Bladder microvascular endothelial cell (primary cell): ENCODE data around the gene RMDN3. TPM values are rescaled to one million over a fixed set of nuclear protein-coding genes. Genes with fewer than 3 reads are reported as not detected.

ENCODE experiments used
- total RNA-seq: library from RNA; depleted of rRNA; stranded (reverse); fragments of >200 nt; gene quantifications from 2 replicates; pipeline ENCODE4 v1.2.3, GENCODE V29; 2014

Gene RMDN3
- total RNA-seq: 24.1 and 36.4 TPM in 2 replicates

DNA sequence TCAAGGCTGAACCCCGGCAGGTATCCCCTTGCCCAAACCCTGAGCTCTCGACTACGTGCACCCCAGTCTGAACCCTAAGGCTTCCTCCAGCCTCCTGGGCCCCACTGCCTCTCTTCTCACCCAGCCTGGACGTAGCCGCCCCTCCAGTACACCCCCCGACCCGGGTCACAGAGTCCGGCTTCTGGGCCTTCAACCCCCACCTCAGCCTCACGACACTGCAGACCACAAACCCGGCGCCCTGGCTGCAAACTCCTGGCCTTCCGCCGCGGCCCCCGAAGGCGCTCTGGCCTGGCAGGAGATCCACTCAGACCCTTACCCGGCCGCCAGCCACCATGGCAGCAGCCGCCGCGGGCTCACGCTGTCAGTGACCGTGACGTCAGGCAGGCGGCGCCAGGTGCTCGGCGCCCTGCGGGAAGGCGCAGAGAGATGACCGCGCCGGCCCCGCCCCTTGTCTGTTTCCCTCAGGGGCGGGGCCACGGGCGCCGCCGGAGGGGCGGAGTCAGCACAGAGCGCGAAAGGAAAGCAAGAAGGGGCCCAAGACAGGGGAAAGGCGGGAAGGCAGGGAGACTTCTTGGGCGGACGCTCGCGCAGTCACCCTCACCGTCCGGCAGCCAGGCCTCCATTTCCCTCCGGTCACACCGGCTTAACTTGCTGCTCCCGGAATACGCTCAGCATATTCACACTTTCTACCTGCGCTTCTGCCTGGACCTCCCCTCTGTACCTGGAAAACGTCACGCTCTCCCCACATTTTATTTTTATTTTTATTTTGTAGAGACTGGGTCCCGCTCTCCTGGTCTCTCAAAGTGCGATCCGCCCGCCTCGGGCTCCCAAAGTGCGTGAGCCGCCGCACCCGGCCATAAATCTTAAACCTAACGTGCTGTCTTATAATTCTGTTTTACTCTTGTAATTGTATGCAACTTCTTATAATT lies at the start of gene RMDN3:
TSS of gene RMDN3 (minus strand) at position 372 of the 929 bp plus-strand sequence. CDS start 471 bp downstream, outside the sequence.

DNA sequence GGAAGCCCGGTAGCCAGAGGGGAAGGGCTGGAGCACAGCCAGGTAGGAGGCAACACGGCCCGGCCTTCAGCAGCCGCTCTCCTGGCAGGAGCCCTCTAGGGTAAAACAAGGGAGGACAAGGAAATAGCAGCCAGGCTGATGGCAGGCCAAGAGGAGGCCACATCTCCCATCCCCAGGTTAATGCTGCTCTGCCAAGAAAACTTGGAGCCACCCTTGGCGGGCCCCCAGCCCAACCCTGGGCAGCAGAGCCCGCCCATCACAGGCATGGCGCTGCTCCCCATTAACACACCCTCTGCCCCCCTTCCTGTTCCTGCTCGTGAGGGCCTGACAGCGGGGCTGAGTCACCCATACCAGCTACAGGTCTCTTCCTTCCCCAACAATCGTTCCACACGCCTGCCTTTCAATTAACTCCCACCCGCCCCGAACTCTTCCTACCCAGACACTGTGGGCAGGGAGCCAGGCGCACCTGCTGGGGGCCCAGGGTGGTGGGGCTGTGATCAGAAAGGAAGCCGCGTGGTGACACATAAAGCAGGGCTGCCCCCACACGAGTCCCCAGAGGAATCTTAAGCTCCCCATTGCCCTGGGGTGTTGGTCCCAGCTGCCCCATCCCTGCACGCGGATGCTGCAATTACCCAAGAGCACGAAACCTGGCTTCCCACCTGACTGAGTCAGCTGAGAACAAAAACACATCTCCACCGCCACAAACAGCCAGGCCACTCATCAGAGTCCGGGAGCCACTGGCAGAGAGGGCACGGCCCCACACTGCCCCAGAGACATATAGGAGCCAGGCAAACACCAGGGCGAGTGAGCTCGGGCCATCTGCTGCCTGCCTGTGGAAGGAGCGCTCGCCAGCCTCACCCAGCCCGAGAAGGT lies 14.5 kb upstream of the RMDN3 start, which contains the start of gene C15orf62:
TSS of gene C15orf62 (plus strand) at position 707 of the 873 bp plus-strand sequence. CDS start 516 bp downstream, outside the sequence.

DNA sequence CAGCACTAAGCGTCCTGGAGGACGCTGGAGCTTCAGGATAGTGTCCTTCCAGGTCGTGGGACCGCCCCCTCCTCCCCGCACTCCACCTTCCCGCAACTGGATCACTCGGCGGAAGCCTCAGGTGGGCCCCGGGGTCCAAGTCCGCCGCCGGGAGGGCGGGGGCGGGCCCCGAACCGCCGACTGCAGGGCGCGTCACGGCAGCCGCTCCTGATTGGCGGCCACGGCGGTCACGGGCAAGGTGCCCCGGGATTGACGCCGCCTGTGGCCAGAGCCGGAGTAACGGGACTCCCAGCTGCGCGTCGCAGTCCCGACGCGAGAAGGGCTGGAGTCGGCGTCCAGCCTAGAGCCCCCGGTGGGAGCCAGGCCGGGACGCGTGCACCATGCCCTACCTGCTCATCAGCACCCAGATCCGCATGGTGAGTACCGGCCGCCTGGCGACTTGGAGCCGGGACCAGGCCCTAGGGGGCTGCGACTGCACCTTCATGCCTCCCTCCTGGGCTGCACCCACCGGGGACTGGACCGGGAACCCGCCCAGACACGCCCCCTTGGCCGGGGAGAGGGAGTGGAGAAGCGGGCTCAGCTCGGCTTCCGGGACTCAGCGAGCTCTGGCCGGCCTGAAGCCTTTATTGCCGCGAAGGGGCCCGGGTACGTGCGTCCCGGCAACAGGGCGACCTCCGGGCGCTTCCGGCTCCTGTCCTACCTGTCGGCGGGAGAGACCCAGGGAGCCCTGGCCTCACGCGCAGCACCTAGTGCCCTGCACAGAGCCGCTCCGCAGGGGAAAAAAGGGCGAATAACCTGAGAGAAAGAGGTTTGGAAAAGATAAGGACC lies 9.0 kb upstream of the RMDN3 start, which contains the start of gene GCHFR:
TSS of gene GCHFR (plus strand) at position 268 of the 828 bp plus-strand sequence. CDS start at position 381, 113 bp downstream.

GRCh38 chr15:40694688-40695468 lies 60.2 kb downstream of the RMDN3 start, which contains the start of gene RAD51:
TSS of gene RAD51 (plus strand) at chr15:40695174. CDS start at chr15:40698759, 3,585 bp downstream.

Other genes starting within 250 kb of the RMDN3 start
- 10.8 and 13.2 TPM in 2 replicates for gene CCDC32, start 190.2 kb downstream of the RMDN3 start, total RNA-seq
- 12.0 and 13.8 TPM in 2 replicates for gene RPUSD2, start 186.0 kb downstream of the RMDN3 start, total RNA-seq
- 13.5 and 16.5 TPM in 2 replicates for gene KNL1, start 161.0 kb downstream of the RMDN3 start, total RNA-seq
- gene RAD51, start 60.1 kb downstream of the RMDN3 start, total RNA-seq: 9.6 and 9.9 TPM in 2 replicates
- gene GCHFR, start 8.8 kb upstream of the RMDN3 start, total RNA-seq: 22.2 and 30.2 TPM in 2 replicates
- gene C15orf62, start 14.7 kb upstream of the RMDN3 start, total RNA-seq: 1.1 and 1.6 TPM in 2 replicates
- gene ZFYVE19, start 51.8 kb upstream of the RMDN3 start, total RNA-seq: 28.7 and 34.0 TPM in 2 replicates
- gene DNAJC17, start 52.2 kb upstream of the RMDN3 start, total RNA-seq: 21.2 and 37.4 TPM in 2 replicates
- not detected in 2 replicates for gene PPP1R14D, start 73.5 kb upstream of the RMDN3 start, total RNA-seq
- 0.32 and 1.6 TPM in 2 replicates for gene SPINT1, start 88.8 kb upstream of the RMDN3 start, total RNA-seq
- gene RHOV, start 119.0 kb upstream of the RMDN3 start, total RNA-seq: not detected in 2 replicates
- gene VPS18, start 139.2 kb upstream of the RMDN3 start, total RNA-seq: 36.3 and 57.3 TPM in 2 replicates
- 47.4 and 116 TPM in 2 replicates for gene DLL4, start 174.1 kb upstream of the RMDN3 start, total RNA-seq
- gene CHAC1, start 198.2 kb upstream of the RMDN3 start, total RNA-seq: 1.6 and 3.5 TPM in 2 replicates